HUES64 (cell line): Measurements from ENCODE around the gene STX1A.
A peak's percentile ranks its signal among the peaks of the same experiment; 100 is the strongest.
"Not testable (repeated sequence)": the region's sequence is repeated elsewhere in the genome, so short reads cannot be mapped to it uniquely, and the experiment has no call there.

Source experiments
- H3K27ac ChIP-seq: 2 replicates; pipeline ENCODE4 v1.7.0; 2013; ENCODE audit warnings: low read depth, low read length, inconsistent platforms
- H3K27me3 ChIP-seq: 2 replicates; pipeline ENCODE4 v1.6.1; 2013; ENCODE audit warnings: mild to moderate bottlenecking, low read length; ENCODE audit not compliant: insufficient read depth
- H3K36me3 ChIP-seq: 2 replicates; pipeline ENCODE4 v1.6.1; 2013; ENCODE audit warnings: mild to moderate bottlenecking, low read length; ENCODE audit not compliant: insufficient read depth
- H3K4me1 ChIP-seq: 2 replicates; pipeline ENCODE4 v1.6.1; 2013; ENCODE audit warnings: mild to moderate bottlenecking, low read length, moderate library complexity; ENCODE audit not compliant: insufficient read depth
- H3K4me3 ChIP-seq: 2 replicates; pipeline ENCODE4 v1.5.1; 2013; ENCODE audit warnings: mild to moderate bottlenecking, low read length, moderate library complexity
- H3K9ac ChIP-seq: 2 replicates; pipeline ENCODE4 v1.6.1; 2013; ENCODE audit warnings: mild to moderate bottlenecking, low read depth, low read length
- H3K9me3 ChIP-seq: 2 replicates; pipeline ENCODE4 v1.6.1; 2013; ENCODE audit warnings: low read depth, low read length; ENCODE audit not compliant: insufficient read depth
- WGBS: fragments of 150-250, 120-280 bp; methylation state at CpG from one replicate; pipeline ENCODE4 v1.1.7; 2013; ENCODE audit warnings: missing lambda C conversion rate; 5-methylcytosine and 5-hydroxymethylcytosine counted together

The STX1A gene

DNA sequence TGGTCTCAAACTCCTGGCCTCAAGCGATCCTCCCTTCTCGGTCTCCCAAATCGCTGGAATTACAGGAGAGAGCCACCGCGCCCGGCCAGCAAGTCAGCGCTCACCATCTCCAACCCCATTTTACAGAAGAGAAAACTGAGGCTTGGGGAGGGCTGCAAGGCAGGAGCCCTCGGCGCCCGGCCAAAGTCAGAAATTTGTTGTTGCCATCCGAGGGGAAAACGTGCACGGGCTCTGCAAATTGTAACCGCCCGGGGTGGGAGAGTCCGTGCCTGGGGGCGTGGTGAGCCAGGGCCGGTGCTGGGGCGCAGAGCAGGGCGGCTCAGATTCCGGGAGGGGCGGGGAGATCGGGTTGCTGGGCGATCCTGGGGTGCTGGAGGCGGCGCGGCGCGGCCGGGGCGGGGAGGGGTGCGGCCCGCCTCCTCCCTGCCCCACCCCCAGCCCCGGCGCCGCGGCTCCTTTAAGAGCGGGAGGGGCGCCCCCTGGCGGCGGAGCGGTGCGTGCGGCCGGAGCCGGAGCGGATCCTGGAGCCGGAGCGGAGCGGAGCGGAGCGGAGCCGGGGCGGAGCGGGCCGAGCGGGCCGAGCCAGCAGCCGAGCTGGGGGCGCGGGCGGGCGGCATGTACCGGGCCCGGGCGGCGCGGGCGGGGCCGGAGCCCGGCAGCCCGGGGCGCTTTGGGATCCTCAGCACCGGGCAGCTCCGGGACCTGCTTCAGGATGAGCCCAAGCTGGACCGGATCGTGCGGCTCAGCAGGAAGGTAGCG lies 51.9 kb downstream of the STX1A start, which contains the start of gene VPS37D:
TSS of gene VPS37D (plus strand) at position 488 of the 759 bp plus-strand sequence. CDS start at position 616, 128 bp downstream.
- Histone ChIP-seq H3K9ac (0 out of 2 replicates have a peak within 1 kb of the TSS, but pooled peaks have one; percentile 44), H3K27ac (no peak within 1 kb of the TSS)

DNA sequence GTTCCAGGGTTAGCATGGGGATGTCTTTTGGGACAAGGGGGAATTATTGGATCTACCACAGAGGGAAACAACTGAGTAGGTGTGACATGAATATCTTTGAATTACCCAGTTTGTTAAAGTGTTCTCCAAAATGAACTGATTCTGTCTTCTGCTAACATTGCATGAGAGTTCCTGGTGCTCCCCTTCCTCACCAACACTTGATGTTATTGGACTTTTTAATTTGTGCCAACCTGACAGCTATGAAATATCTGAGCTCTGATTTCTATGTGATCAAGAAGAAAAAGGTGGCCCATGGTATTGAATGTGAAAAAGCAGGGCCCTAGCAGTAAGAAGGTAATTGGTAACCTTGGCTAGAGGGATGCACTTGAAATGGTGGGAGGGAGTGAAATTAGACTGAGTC lies 56.4 kb downstream of the STX1A start:
- Histone ChIP-seq H3K9me3 (no peaks in the 10 kb centered on the region), H3K4me3 (no peak overlapping the region), H3K27ac (no peak overlapping the region), H3K36me3 (no peaks in the 10 kb centered on the region), H3K27me3 (no peaks in the 10 kb centered on the region), H3K9ac (no peak overlapping the region), H3K4me1 (no peaks in the 10 kb centered on the region)

More for the DNA sequence above, 51.9 kb downstream of the STX1A start, which contains the start of gene VPS37D:
- Histone ChIP-seq H3K9me3 (no peaks in the 10 kb centered on the region), H3K4me1 (peaks cover 8% of the 10 kb centered on the region; the same call in 1 of the 2 replicates), H3K27me3 (peaks cover 7% of the 10 kb centered on the region; the same call in 1 of the 2 replicates), H3K4me3 (peak within 1 kb of the TSS; percentile 57), H3K36me3 (no peaks in the 10 kb centered on the region)
- WGBS: 3% methylated on average over 79 of the region's 79 CpGs

DNA sequence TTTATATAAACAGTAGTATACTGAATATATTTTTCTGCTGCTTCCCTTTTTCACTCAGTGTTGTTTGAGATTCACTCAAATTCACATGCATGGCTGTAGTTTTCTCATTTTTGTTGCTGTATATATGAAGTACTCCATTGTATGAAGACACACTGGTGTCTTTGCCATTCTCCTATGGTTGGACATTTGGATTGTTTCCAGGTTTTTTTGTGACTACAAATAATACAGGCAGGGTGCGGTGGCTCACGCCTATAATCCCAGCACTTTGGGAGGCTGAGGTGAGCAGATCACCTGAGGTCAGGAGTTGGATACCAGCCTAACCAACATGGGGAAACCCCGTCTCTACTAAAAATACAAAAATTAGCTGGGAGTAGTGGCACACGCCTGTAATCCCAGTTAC lies 58.9 kb downstream of the STX1A start:
- WGBS: 89% methylated on average over 4 of the region's 4 CpGs
- not testable (repeated sequence) for H3K27ac ChIP-seq, H3K9me3 ChIP-seq, H3K4me1 ChIP-seq, H3K36me3 ChIP-seq, H3K9ac ChIP-seq, H3K27me3 ChIP-seq, H3K4me3 ChIP-seq

DNA sequence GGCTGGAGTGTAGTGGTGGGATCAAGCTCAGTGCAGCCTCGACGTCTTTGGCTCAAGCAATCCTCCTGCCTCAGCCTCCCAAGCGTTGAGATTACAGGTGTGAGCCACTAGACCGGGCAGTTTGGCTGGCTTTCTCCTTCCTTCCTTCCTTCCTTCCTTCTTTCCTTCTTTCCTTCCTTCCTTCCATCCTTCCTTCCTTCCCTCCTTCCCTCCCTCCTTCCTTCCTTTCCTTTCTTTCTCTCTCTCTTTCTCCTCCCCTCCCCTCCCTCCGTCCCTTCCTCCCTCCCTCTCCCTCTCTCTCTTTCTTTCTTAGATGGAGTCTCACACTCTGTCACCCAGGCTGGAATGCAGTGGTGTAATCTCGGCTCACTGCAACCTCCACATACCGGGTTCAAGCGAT lies 59.5 kb downstream of the STX1A start:
- 68% methylated on average over 8 of the region's 8 CpGs for WGBS
- H3K36me3 ChIP-seq: no peaks in the 10 kb centered on the region
- no peaks in the 10 kb centered on the region for H3K4me1 ChIP-seq
- H3K4me3 ChIP-seq: no peak overlapping the region
- H3K27me3 ChIP-seq: no peaks in the 10 kb centered on the region
- no peak overlapping the region for H3K27ac ChIP-seq
- no peaks in the 10 kb centered on the region for H3K9me3 ChIP-seq
- no peak overlapping the region for H3K9ac ChIP-seq

DNA sequence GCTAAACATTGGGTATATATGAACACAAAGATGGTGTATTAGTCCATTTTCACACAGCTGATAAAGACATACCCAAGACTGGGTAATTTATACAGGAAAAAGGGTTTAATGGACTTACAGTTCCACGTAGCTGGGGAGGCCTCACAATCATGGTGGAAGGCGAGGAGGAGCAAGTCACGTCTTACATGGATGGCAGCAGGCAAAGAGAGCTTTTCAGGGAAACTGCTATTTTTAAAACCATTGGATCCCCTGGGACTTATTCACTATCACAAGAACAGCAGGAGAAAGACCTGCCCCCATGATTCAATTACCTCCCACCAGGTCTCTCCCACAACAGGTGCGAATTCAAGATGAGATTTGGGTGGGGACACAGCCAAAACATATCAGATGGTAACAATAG lies 64.2 kb downstream of the STX1A start:
- H3K4me3 ChIP-seq, H3K36me3 ChIP-seq, H3K27ac ChIP-seq, H3K9ac ChIP-seq, H3K9me3 ChIP-seq, H3K4me1 ChIP-seq, H3K27me3 ChIP-seq: not testable (repeated sequence)
- WGBS: 85% methylated on average over 4 of the region's 4 CpGs

DNA sequence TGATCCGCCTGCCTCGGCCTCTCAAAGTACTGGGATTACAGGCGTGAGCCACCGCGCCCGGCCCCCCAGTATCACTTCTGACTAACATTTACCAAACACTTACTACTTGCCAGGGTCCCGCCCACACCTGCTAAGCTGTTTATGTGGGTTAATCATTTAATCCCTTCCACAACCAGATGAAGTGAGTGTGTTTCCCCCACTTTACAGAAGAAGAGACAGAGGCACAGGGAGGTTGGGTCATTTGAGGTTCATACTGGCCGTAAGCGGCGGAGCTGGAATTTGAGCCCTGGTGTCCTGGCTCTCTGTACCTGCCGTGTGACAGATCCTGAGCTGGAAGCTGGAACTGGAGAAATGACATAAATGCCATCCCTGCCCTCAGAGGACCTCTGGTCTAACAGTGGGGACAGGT lies 66.9 kb downstream of the STX1A start:
- WGBS: 91% methylated on average over 11 of the region's 11 CpGs
- no peaks in the 10 kb centered on the region for H3K4me1 ChIP-seq
- H3K27me3 ChIP-seq: peaks cover 33% of the 10 kb centered on the region
- H3K9ac ChIP-seq: no peak overlapping the region
- H3K36me3 ChIP-seq: no peaks in the 10 kb centered on the region
- no peaks in the 10 kb centered on the region for H3K9me3 ChIP-seq
- H3K4me3 ChIP-seq: no peak overlapping the region
- H3K27ac ChIP-seq: no peak overlapping the region

DNA sequence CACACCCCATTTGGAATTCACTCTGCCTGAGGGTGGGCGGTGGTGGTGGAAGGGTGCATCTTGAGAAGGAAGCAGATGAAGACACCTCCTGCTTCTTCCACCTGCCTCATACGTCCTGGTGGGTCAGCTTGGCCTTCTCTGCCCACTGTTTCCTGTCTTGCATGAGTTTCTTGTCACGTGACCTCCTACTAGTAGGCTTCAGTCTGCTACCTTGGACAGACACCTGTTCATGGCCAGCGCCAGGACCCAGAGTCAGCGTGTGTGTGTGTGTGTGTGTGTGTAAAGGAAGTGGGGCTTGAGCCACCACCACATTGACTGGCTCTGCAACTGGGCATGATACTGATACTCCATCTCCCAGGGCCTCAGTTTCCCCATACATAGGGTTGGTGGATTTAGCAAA lies 68.9 kb downstream of the STX1A start:
- no peak overlapping the region for H3K27ac ChIP-seq
- H3K4me3 ChIP-seq: no peak overlapping the region
- H3K27me3 ChIP-seq: peaks cover 51% of the 10 kb centered on the region
- WGBS: 78% methylated on average over 5 of the region's 5 CpGs
- no peaks in the 10 kb centered on the region for H3K9me3 ChIP-seq
- no peak overlapping the region for H3K9ac ChIP-seq
- H3K4me1 ChIP-seq: 0 out of 2 replicates have a peak, but pooled peaks cover 6% of the 10 kb centered on the region
- H3K36me3 ChIP-seq: no peaks in the 10 kb centered on the region

DNA sequence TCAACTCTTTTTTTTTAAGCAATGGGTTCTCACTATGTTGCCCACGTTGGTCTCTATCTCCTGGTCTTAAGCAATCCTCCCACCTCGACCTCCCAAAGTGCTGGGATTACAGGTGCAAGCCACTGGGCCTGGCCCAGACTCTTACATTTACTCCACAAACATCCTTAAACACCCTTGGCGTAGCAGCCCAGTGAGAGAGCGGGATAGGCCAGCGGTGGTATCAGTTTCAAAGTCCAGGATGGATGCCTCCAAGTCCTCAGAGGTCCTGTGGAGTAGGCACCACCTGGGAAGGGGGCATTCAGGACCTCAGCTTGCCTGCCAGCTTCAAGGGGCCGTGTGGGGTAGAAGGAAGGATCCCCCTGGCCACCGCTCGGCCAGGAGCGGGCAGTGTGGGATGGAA lies 69.9 kb downstream of the STX1A start:
- WGBS: 58% methylated on average over 9 of the region's 9 CpGs
- Histone ChIP-seq H3K4me1 (0 out of 2 replicates have a peak, but pooled peaks cover 6% of the 10 kb centered on the region), H3K36me3 (no peaks in the 10 kb centered on the region), H3K9ac (no peak overlapping the region), H3K27ac (no peak overlapping the region), H3K9me3 (no peaks in the 10 kb centered on the region), H3K27me3 (peaks cover 51% of the 10 kb centered on the region), H3K4me3 (no peak overlapping the region)
